ENCODE data around the gene ITGA11.

DNA sequence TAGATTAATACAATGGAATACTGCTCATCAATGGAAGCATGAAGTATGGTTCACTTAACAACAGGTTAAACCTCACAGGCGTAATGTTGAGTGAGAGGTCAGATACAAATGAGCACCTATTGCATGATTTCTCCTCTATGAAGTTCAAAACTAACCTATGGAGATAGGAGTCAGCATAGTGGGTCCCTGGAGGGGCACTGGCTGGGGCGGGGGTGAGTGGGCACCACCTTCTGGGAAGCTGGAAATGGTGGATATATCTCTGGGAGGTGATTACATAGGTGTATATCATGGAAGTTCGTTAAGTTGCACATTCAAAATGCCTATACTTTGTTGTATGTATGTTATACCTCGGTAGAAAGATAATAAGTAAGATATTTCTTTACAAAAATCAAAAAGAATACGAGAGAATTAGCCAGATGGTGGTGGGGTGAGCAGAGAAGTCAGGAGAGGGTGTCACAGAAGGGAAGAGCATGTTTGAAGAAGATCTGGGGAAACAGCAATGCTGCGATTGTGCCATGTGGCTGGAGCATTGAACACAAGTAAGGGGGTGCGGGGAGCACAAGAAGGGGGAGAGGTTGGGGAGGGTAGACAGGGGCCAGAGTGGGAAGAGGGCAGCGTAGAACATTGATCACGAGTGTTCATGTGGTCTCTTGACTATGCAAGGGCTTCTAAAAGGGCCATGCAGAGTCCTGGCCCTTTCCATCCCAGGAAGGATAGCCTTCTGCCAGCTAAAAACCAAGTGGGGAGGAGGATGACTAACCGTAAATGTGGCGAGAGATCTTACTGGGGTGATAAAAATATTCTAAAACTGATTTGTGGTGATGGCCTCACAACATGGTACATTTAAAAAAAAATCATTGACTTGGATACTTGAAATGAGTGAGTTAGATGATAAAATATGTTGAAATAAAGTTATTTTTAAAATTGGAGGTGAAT, 30.2 kb downstream of the ITGA11 start:
- TF ChIP-seq POLR2AphosphoS5 (IDR thresholded peaks at IDR 0.05; ENCODE audit: low read depth) (no peak), EZH2 (IDR thresholded peaks at IDR 0.05; ENCODE audit: low read depth, unreplicated experiment) (no peak), CREB1 (CRISPR knock-in tag; IDR thresholded peaks at IDR 0.05; ENCODE audit: low read depth) (no peak), EZH2phosphoT487 (IDR thresholded peaks at IDR 0.05; ENCODE audit: unreplicated experiment) (no peak), ZNF331 (CRISPR knock-in tag; IDR thresholded peaks at IDR 0.05; ENCODE audit: low read depth) (no peak)
- TF ChIP-seq, protein P1, sequence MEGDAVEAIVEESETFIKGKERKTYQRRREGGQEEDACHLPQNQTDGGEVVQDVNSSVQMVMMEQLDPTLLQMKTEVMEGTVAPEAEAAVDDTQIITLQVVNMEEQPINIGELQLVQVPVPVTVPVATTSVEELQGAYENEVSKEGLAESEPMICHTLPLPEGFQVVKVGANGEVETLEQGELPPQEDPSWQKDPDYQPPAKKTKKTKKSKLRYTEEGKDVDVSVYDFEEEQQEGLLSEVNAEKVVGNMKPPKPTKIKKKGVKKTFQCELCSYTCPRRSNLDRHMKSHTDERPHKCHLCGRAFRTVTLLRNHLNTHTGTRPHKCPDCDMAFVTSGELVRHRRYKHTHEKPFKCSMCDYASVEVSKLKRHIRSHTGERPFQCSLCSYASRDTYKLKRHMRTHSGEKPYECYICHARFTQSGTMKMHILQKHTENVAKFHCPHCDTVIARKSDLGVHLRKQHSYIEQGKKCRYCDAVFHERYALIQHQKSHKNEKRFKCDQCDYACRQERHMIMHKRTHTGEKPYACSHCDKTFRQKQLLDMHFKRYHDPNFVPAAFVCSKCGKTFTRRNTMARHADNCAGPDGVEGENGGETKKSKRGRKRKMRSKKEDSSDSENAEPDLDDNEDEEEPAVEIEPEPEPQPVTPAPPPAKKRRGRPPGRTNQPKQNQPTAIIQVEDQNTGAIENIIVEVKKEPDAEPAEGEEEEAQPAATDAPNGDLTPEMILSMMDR (conservative IDR thresholded peaks at IDR 0.05; ENCODE audit: low read depth in 2 of 2): no peak

Data from GM23338 (cell line).